Heart left ventricle (tissue), 13 donors: ENCODE measurements around the gene CD247.

Source experiments
- POLR2A ChIP-seq, 2 donors: fragments of 450-650 bp; IDR thresholded peaks; one replicate each; pipeline ENCODE4 v1.6.1; 2017; ENCODE audit warnings: antibody characterized with exemption in 2 of 2, mild to moderate bottlenecking in 2 of 2, moderate library complexity in 2 of 2
- TF ChIP-seq, protein P1 (sequence below), 12 donors: fragments of 200-600 bp; sonication (generic) in 4 of 12; IDR thresholded peaks; one replicate each; pipeline versions ENCODE4 v1.5.0 to v1.8.0; 2018 to 2022; ENCODE audit warnings: antibody characterized with exemption in 12 of 12, mild to moderate bottlenecking in 5 of 12
- donor health status: ischemic (EF 13 %, LVEDD 7.1; RV severe dilation, severe dysfunction).
- donor health status: DM: no; HTN: yes; CAD: no.
- donor health status: DM: no; HTN: no; CAD: no.
- donor health status: ischemic (EF 25% LVEDD 6.9; RV normal size, moderate dysfunction).
- donor health status: ischemic (EF 25% LVEDD 5.7; RV mildly dilated, moderate dysfunction).
- donor health status: ischemic (EF 35%, LVEDD 5.7; RV mildly dilated, moderate dysfunction).
- donor health status: nonischemic (EF 11% LVEDD 7.7; RV severe dilation, severe dysfunction).
- donor health status: DM: yes; HTN: yes; CAD: no.
- donor health status: PGD.
- donor health status: ischemic (EF 29% LVEDD 5.4; RV normal size, mild dysfunction).
- donor health status: nonischemic (EF 23%, LVEDD 6.1; RV moderate dilation, normal function).

DNA sequence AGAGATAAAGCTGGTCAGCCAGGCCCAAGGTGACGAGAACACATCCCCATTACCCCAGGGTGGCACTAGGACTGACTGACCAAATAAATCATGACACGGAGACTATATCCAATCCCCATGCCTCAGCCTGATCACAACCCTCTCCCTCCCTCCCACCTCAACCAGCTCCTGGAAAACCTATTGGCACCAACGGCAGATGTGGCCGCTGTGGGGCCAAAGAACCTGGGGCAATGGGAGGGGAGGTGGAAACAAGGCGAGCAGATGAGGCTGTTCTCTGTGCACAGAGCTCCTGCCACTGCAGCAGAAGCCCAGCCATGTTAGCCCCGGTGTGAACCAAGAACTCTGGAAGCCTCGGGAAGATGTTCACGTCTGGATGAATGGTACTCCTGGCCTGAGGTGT lies 77.6 kb downstream of the CD247 start:
- TF ChIP-seq, protein P1, sequence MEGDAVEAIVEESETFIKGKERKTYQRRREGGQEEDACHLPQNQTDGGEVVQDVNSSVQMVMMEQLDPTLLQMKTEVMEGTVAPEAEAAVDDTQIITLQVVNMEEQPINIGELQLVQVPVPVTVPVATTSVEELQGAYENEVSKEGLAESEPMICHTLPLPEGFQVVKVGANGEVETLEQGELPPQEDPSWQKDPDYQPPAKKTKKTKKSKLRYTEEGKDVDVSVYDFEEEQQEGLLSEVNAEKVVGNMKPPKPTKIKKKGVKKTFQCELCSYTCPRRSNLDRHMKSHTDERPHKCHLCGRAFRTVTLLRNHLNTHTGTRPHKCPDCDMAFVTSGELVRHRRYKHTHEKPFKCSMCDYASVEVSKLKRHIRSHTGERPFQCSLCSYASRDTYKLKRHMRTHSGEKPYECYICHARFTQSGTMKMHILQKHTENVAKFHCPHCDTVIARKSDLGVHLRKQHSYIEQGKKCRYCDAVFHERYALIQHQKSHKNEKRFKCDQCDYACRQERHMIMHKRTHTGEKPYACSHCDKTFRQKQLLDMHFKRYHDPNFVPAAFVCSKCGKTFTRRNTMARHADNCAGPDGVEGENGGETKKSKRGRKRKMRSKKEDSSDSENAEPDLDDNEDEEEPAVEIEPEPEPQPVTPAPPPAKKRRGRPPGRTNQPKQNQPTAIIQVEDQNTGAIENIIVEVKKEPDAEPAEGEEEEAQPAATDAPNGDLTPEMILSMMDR (IDR thresholded peaks at IDR 0.05), result no peak
- TF ChIP-seq POLR2A (IDR thresholded peaks at IDR 0.05), result no peak
